SK-MEL-5 (cell line): Measurements from ENCODE around the gene METTL4. TPM values are rescaled to one million over a fixed set of nuclear protein-coding genes. Genes with fewer than 3 reads are reported as not detected.

Experiments used
- DNase-seq: peaks from one replicate; pipeline ENCODE4 v3.0.0-alpha.2; 2016; ENCODE audit warnings: low read depth, low spot score
- in situ Hi-C: cut with HindIII; loops from 2 replicates; pipeline ENCODE4 v1.10.0; 2016; ENCODE audit warnings: low sequenced_read_pairs, high pct_unique_total_duplicates, low pct_unique_long_range_greater_than_20kb
- small RNA-seq, 2 experiments: library from RNA; depleted of rRNA; stranded (forward); fragments of <200 nt; gene quantifications; one replicate each; pipeline ENCODE3, GENCODE V24; 2014
- total RNA-seq: library from RNA; depleted of rRNA; stranded (reverse); fragments of >200 nt; shearing (Covaris generic); gene quantifications from 2 replicates; pipeline ENCODE4 v1.2.3, GENCODE V29; 2014; rRNA removed

Gene METTL4
- total RNA-seq, 1 experiment from 2014 or later = 7.4 TPM

DNA sequence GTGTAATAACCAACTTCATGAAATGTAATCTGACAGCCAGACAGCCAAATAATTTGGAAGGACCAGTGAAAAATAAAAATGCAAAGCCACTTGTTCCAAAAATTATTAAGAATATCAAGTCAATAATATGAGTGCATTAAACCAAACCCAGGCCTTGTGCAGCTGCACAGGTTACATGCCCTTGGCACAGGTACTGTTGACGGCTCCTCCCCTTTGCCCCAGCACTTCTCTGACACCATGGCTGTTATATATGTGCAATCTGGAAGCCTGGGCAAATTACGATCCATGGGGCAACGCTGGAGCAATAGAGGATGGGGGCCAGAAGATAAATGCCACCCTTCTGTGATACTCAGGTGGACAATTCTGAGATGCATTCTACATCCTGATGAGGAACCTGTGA lies 68.9 kb downstream of the METTL4 start:
- DNase-seq = no peak
- in situ Hi-C loops = no loop called here

DNA sequence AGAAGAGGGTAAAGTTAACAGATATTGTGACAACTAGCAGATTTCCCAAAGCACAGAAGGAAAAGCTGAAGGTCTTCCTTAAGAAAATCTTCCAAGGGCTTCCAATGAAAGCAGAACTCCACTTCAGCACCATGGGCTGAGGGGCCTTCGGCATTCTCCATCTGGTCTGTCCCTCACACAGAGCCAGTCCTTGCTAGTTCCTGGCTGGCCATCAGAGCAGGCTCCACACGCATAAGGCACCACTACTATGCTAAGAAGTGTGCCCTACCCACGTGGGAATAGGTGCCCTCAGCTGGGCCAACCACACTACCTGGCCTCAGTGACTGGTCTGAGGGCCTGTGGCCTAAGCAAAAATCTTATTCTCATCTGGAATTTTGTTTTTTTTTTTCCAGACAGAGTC lies 73.5 kb downstream of the METTL4 start:
- no peak for DNase-seq
- in situ Hi-C loops = no loop called here

DNA sequence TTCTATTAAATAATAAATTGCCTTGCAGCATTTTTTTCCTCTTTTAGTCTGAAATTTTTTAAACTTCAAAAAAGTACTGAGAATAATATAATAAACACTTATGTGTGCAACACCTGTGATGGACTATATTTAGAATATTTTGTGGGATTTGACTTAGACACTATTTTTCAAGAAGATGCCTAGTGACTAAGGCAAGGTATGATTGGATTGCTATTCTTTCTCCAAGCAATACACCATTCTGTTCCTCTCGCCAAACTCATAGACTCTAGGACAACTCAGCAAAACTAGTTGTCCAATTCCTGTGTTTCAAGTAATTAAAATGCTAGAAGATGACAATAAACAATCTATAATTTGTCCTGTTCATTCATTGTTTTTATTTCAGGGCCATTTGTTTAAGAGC lies 75.9 kb downstream of the METTL4 start:
- in situ Hi-C loops = no loop called here
- DNase-seq = no peak

DNA sequence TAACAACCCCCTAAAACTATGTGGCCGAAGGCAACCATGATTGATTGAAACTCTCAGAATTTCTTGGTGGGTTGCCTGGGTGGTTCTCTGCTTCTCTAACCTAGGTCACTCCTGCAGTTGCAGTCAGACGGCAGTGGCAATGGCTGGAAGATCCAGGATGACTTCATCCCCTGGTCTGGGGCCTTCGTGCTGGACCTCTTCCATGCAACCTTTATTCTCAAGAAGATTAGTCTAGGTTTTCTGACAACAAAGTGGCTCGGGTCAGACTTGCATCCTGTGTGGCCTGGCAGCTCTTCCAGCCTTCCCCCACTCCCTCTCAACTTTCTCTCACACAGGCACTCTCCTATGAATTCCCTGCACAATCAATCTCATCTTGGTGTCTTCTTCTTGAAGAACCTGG lies 76.4 kb downstream of the METTL4 start:
- DNase-seq = no peak
- in situ Hi-C loops = no loop called here

Small RNAs within 50 kb of the gene (small RNA-seq; reads per million reads assigned to genes)
- gene RF00019 (0 reads per million in 2 experiments), gene RF01233 (0 reads per million in 2 experiments)

Other genes starting within 250 kb of the METTL4 start
- 27.7 and 28.5 TPM in 2 replicates for gene NDC80, start 52 bp upstream of the METTL4 start, total RNA-seq
- gene SMCHD1, start 84.2 kb upstream of the METTL4 start, total RNA-seq = 40.3 and 43.9 TPM in 2 replicates